Hepatic stellate cell (primary cell): ENCODE results near the gene UBE2K.
A peak's percentile ranks its signal among the peaks of the same experiment; 100 is the strongest.
"Not testable (repeated sequence)": the region's sequence is repeated elsewhere in the genome, so short reads cannot be mapped to it uniquely, and the experiment has no call there.

Experiments
- DNase-seq: peaks from one replicate; pipeline ENCODE4 v3.0.0; 2011; ENCODE audit warnings: low spot score

UBE2K gene

GRCh38 chr4:39729557-39729956 is 31.6 kb downstream of the UBE2K start:
- no peak for DNase-seq

GRCh38 chr4:39730072-39730471 is 32.1 kb downstream of the UBE2K start:
- DNase-seq: no peak

DNA sequence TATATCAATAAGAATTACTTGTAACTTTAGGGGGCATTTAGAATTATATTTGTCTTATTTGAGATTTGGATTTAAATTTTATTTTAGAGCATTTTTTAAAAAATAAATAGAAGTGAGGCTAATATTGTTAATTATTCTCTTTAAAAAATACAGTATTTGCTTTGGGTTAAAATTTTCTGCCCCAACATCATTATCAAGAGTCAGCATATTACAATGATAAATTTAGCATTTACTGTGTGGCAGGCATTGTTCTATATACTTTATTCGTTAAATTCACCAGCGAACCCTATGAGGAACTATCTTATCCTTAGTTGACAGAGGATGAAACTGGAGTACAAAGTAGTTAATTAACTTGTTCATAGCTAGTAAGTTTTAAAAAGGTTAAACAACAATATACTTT is 34.0 kb downstream of the UBE2K start:
- no peak for DNase-seq

DNA sequence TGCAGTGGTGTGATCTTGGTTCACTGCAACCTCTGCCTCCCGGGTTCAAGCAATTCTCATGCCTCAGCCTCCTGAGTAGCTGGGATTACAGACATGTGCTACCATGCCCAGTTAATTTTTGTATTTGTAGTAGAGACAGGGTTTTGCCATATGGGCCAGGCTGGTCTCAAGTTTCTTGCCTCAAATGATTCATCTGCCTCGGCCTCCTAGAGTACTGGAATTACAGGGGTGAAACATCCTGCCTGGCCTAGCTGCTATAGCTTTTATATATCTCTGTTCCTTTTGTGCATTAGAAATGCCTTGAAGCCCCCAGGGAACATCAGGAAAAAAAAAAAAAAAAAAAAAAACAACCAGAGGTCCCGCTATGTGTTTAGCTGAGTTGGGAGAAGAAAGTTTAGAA is 34.8 kb downstream of the UBE2K start:
- peak; percentile 32 for DNase-seq

DNA sequence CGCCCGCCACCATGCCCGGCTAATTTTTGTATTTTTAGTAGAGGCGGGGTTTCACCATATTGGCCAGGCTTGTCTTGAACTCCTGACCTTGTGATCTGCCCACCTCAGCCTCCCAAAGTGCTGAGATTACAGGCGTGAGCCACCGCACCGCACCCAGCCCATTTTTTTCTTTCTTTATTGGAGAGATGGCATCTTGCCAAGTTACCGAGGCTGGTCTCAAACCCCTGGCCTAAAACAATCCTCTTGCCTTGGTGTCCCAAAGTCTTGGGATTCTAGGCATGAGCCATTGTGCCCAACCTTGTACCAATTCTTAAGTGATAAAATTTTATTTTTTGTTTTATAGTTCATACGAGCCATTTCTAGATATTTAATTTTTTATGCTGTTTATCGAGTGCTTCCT is 41.7 kb downstream of the UBE2K start:
- not testable (repeated sequence) for DNase-seq

GRCh38 chr4:39741401-39741800 is 43.5 kb downstream of the UBE2K start:
- DNase-seq: no peak

- DNase-seq: no peak
Measured at GRCh38 chr4:39745920-39746319, 48.0 kb downstream of the UBE2K start.

- no peak for DNase-seq
Measured at GRCh38 chr4:39750216-39750615, 52.3 kb downstream of the UBE2K start.

GRCh38 chr4:39754309-39754708 is 56.4 kb downstream of the UBE2K start:
- DNase-seq: no peak

GRCh38 chr4:39756159-39756558 is 58.2 kb downstream of the UBE2K start:
- no peak for DNase-seq

- no peak for DNase-seq
Measured at GRCh38 chr4:39758176-39758575, 60.2 kb downstream of the UBE2K start.

- no peak for DNase-seq
Measured at GRCh38 chr4:39759569-39759968, 61.6 kb downstream of the UBE2K start.

DNA sequence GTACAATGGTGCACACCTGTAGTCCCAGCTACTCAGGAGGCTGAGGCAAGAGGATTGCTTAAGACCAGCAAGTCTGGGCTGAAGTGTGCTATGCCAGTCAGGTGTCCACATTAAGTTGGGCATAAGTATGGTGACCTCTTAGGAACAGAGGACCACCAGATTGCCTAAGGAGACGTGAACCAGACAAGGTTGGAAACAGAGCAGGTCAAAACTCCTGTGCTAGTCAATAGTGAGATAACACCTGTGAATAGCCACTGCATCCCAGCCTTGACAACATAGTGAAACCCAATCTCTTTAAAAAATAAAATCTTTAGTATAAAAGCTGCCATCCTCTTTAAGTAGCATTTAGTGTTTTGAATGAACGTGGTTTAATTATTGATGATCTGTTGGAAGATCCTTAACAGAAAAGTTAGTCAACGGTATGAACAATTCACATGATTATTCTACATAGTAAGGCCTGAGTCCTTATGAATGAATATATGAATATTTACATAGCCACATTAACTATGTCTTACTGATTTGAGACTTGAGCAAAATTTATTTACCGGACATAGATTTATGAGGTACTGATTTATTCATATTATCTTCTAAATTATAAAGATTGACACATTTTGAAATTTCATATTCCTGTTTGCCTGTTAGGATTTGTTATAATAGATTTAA is 63.2 kb downstream of the UBE2K start:
- DNase-seq: no peak

- DNase-seq: no peak
Measured at GRCh38 chr4:39763714-39764572, 66.0 kb downstream of the UBE2K start.

- DNase-seq: no peak
Measured at GRCh38 chr4:39770005-39770404, 72.1 kb downstream of the UBE2K start.

- DNase-seq: no peak
Measured at GRCh38 chr4:39770471-39770870, 72.5 kb downstream of the UBE2K start.

DNA sequence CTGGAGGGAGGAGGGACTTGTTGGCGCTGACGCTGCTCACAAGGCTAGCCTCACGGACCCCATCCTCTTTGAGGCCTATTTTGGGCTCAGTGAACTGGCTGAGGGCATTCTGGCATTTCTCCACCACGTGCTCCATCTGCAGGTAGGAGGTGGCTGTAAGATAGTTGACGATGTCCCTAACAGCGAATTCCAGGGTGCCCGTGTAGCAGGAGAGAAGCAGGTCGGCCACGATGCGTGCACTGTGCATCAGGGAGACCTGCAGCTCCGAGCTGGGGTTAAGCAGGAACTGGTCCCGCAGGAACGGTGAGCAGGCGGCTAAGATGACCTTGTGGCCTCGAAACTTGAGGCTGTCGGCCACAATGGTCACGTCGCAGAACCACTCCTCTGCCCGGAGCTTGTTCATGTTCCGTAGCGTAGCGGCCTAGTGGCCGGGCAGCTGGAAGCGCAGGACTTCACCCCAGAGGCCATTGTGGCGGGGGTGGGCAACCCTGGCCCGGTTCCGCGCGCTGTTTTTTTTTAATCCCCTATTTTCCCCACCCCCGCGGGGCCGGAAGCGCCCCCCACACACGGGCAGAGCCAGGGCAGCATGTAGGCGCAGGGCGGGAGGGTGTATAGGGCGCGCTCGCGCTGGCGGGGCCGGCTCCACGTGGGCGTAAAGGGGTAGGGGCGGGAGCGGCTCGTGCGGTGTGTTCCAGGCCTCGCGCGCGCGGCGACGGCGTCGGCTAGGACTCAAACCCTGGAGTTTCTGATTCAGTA is 73.2 kb downstream of the UBE2K start:
- DNase-seq: no peak

DNA sequence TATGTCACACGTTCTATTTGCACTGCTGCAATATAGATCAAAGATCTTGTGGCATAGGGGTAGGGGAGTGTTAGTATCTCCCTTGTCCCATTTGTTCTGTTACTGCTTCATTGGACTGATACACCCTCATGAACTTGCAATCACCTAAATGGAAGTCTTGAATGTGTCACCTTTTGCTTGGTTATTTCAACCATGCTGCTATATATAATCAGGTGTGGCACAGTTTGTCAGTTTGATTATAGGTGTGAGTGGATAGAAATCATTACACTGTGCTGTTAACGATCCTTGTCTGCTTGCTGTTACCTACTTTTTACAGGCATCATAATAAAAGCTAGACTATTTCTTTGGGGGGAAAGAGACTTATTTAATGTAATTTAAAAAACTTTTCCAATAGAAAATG is 84.1 kb downstream of the UBE2K start:
- not testable (repeated sequence) for DNase-seq

GRCh38 chr4:39785083-39785482 is 87.1 kb downstream of the UBE2K start:
- no peak for DNase-seq

DNA sequence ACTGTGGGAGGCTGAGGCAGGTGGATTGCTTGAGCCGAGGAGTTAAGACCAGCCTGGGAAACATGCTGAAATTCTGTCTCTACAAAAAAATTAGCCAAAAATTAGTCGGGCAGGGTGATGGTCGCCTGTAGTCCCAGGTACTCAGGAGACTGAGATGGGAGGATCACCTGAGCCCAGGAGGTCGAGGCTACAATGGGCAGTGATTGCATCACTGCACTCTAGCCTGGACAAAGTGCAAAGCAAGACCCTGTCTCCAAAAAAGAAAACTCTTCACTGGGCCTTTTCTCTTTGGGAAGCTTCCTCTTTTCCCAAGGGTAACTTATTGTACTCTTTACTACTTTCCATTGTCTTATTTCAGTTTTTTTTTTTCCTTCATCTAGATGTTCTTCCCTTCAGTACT is 88.9 kb downstream of the UBE2K start:
- no peak for DNase-seq

GRCh38 chr4:39792128-39792527 is 94.2 kb downstream of the UBE2K start:
- DNase-seq: no peak

GRCh38 chr4:39792529-39792928 is 94.6 kb downstream of the UBE2K start:
- no peak for DNase-seq

DNA sequence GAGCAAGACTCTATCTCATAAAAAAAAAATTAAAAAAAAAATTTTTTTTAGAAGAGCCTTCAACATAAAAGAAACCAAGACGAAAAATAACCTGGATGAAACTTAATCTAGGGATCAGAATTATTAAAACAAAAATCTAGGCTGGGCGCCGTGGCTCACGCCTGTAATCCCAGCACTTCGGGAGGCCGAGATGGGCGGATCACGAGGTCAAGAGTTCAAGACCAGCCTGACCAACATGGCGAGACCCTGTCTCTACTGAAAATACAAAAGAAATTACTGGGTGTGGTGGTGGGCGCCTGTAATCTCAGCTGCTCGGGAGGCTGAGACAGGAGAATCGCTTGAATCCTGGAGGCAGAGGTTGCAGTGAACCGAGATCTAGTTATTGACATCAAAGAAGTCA is 95.0 kb downstream of the UBE2K start:
- not testable (repeated sequence) for DNase-seq
